NCI-H82 (cell line): ENCODE measurements around the gene GRIN2A.

Experiments used
- DNase-seq: peaks from one replicate; lab custom pipeline; 2025; lab: John Stamatoyannopoulos, UW

The GRIN2A gene

DNA sequence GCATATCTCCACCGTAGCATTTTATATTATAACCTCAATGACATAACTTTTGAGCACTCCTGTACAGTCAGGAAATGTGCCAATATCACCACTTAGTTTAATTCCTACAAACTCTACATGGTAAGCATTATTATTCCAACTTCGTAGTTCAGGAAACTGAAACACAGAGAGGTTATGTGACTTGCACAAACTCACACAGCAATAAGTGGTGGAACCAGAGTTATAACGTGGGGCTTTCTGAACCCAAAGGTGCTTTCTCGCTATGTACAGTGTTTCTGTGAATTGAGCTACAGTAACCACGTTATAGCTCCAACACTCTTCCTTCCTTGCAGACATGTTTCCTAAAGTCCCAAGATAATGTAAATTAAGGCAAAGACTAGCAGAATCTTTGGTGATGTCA lies 330.2 kb downstream of the GRIN2A start:
- no peak for DNase-seq

DNA sequence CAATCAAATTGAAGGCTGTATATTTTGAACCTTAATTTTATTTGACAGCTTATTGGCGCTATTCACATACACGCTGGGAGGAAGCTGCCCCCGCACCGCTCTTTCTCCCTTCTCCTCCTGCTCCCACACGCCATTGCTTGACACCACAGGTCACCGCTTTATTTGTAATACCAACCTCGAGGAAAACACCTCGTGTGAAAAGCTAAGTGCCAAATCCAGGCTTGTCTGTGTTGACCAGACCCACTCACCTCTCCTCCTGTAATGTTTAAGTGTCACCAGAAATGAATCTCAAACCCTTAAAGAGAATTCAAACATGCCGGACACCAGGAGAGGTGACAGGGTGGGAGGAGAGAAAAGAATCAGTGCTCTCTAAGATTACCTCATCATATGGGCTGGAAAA lies 331.4 kb downstream of the GRIN2A start:
- peak; percentile 9 for DNase-seq

DNA sequence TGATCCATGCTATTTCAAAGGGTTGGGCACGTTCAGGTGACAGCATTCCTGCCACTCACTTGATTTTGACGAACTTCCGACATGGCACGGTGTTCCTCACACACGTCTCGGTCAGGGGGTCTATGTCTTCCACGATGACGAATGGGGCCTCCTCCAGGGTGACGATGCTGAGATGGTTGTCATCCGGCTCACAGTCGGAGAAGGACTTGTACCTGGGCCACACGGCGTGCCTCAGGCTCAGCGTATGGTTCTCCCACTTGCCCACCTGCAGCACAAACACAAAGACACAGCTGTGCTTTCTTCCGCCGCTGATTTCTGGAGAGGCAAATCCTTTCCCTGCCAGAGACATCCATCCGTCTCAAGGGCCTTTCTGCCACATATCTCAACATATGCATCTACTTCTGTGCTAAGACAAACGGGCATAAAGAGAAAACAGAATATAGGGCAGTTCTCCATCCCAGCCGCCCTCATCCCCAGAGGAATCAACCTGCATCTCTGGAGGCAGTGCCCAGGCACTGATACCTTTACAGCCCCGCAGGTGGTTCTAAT lies 332.5 kb downstream of the GRIN2A start:
- peak; percentile 3 for DNase-seq

DNA sequence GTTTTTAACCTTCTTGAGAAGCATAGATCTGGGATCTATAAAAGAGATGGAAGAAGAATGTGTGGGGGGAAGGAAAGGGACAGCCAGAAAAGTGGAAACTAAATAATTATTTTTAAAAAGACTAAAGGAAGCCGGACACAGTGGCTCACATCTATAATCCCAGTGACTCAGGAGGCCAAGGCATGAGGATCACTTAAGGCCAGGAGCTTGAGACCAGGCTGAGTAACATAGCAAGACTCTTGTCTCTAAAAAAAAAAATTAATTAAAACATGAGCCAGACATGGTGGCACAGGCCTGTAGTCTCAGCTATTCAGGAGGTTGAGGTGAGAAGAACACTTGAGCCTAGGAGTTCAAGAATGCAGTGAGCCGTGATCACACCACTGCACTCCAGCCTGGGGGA lies 335.1 kb downstream of the GRIN2A start:
- DNase-seq: no peak

DNA sequence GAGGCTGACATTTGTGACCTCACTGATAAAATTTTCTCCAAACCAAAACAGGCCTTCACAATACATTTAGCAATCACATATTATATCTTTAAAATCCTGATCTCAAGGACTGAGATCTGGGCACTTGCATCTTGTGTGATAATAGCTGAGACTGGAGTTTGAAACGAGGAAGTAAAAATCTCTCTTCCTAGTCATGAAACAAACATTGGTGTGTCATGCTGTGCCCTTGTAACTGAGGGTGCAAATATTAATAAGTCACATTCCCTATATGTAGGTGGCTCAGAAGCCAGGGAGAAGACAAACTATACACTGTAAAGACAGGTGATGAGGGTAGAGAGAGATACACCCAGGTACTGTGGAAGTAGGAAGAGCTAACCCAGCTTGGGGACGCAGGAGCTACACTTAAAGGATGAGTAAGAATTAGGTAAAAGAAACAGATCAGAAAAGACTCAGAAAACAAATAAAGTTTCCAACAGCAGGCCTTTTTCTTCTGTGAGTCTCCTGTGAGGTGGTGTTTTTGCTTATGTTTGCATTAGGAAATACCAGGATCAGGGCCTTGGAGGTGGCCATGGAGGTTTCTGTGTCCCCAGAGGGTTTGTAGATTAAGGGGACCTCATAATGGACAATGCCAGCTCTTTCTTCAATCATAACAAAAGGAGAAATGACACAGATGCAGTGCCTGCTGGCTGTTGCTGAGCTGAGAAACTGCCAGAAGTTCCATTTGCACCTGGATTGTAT lies 335.7 kb downstream of the GRIN2A start:
- DNase-seq: no peak

DNA sequence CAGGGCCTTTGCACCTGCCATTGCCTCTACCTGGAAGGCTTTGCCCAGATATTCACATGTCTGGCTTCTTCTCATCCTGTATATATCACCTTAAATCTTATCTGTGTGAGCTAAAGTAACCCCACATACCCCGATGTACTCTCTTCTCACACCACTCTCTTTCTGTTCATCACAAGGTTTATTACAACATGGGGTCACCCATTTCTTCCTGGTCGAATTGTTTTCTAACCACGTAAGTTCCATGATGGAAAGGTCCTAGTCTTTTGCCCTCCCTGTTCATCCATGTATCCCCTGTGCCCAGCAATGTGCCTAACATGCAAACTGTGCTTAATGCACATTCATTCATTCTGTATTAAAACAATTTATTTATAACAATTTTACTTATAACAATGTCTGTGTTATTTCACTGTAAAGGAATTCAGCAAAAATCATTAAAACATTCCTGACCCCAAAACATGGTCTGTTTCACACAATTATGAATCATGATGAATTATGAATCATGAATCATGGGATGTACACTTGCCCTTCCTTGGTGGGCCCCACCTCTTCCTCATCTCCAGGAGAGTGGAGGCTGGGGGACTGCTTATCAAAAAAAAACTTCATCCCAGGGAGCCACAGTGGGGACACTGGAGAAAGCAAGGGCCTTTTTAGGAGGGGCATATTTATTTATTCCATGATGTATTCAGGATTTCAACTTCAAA lies 336.4 kb downstream of the GRIN2A start:
- DNase-seq: no peak

DNA sequence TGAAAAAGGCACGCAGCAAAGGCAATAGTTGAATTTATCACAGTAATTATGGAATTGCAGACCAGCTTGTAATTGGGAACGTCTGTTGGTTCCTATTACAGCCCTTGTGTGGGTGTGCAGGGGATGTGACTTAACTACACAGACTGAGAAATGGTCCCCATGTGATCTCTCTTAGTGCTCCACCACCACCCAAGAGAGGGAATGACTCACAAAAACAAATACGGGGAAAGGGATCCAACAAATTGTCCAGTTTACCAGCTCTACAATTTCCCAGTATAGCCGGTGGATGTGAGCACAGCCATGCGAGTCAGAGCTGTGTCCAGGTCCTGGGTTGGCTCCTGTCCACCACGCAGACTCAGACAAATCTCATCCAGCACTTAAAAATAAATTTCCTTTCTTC lies 337.9 kb downstream of the GRIN2A start:
- DNase-seq: no peak

DNA sequence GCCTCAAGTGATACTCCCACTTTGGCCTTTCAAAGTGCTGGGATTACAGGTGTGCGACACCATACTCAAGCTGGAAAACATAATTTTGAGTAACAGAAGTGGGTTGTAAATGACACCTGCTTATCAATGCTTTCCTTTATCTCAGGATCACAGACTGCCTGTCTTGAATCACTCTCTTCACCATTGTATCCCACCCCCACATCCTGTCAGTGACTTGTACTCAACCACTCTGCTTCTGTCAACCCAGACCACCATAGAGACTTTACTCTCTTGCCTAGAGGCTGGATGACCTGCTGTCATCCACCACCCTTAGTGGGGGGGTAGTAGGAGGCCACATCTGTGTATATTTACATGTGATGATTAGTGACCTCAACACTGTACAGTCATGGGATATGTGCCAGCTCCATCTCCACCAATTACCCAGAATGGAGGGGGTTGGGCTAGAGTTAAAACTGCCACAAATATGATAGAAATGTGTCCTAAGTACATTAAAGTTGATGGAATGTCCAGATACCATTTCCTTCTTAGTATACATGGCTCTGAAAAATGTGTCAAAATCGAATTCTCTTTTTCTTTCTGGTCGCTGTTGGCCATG lies 338.7 kb downstream of the GRIN2A start:
- no peak for DNase-seq

DNA sequence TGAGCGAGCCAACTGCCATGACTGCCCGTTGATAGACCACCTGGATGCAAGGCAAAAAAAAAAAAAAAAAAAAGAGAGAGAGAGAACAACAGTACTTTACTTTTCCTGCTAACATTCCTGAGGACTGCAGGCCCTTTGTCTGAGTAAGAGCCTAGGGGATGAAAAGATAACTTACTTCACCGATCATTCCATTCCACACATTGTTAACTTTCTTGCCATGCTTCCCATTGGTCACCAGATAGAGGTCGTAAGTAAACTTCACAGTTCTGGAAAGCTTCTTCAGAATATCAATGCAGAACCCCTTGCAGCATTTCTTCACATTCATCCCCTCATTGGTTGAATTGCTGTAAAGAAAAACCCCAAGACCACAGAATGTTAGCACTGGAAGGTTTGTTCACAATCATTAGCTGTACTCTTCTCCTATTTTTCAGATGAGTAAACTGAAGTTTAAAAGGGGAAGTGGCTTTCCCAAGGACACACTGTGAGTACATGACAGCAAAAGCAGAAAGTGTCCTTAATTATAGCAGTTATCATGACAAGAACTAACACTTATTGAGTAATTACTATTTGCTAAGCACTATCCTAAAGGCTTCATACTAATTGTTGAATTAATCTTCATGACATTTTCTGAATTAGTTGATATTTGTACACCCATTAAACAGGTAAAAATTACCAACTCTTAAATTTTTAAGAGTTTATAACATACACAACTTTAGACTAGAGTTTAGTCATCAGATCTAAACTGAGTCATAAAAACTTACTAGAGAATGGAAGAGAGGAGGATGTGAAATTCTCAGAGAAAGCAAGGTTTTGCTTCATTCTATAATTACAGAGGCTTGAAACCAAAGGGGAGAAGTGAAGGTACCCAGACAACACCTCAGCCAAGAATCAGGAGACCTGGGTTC lies 341.2 kb downstream of the GRIN2A start:
- no peak for DNase-seq

DNA sequence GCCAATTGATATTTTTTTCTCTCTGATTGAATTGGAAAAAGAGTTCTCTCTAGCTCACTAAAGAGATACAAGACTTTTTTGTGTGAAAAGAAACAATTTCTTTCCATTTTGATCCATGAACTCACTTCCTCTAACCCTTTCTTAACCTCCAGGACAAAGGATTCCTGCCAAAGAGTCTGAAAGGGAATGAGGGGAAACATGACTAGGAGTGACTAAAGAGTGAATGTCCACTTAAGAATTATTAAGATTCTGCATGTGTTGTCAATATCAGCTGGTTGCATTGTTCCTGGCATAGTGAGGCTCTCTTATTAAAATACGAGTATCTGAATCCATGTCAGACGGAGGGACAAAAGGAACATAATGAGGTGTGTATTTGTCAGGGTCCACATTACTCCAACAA lies 344.7 kb downstream of the GRIN2A start:
- DNase-seq: no peak

DNA sequence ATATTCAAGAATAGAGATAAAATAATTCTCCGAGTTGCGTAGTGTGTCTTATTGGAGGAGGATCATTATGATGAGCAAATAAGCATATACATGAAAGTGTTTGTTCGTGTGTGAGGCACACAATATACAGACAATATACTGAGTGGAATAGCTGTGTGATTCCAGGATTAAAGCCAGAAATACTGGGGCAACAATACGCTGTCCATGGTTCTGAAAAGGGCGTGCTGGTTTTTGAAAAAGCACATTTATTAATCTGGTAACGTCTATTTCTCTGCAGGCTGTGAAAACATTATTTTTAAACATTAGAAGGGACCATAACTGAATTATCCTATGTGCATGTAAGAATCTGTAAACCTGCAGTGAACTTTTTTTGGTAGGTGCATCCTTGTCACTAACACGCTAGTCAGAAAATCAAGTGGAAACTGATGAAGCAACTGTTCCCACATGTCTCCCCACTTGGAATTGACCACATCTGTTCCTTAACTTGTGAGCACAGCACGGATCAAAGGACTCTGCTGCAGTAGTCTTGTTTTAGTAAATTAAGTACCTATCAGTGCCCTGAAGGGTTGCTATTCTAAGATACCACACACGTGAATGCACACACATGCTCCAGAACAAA lies 346.0 kb downstream of the GRIN2A start:
- DNase-seq: no peak

DNA sequence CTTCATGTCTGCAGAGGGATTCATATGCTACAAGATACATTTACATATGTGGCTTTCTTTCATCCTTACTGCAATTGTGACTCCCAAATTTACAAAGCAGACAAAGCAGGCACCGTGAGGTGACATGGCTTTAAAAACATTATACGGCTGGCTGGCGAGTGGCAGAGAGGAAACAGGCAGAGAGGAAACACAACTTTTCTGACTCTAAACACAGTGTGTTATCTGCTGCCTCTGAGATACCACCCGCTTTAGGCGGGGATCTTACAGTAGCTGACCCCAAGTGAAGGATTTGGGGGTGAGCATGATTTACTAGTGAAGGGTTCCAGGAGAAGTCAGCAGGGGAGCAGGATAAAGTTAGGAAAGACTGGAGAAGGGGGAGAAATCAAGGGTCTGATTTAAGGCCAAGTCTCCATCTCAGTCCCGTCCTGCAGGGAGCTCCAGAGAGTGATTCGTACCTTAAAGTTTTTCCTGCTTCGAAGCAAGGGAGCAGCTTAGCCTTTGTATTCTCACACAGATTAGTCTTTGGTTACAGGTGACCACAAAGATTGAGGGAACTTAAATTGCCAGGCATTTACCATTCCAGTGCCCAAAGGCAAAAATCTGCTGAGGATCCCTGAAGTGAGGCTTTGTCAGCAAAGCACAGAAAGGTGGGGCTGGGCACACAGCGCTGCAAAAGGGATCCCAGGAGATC lies 355.0 kb downstream of the GRIN2A start:
- no peak for DNase-seq

DNA sequence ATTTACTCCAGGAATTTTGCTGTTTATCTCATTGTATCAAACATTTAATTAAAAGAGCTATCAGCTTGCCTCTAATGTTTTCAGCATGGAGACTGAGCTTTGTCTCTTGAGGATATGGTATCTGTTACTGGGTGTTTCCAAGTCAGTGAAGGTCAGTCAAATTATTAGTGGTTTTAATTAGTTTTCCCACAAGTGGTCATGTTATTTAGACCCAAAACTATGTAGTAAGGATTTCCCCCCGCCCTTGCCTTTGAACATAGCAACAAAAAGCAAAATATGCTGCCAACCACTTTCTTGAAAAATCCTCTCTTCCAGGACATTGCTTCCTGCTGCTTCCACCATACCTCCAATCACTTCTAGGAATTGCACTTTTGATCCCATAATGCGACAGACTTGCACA lies 355.6 kb downstream of the GRIN2A start:
- DNase-seq: no peak

DNA sequence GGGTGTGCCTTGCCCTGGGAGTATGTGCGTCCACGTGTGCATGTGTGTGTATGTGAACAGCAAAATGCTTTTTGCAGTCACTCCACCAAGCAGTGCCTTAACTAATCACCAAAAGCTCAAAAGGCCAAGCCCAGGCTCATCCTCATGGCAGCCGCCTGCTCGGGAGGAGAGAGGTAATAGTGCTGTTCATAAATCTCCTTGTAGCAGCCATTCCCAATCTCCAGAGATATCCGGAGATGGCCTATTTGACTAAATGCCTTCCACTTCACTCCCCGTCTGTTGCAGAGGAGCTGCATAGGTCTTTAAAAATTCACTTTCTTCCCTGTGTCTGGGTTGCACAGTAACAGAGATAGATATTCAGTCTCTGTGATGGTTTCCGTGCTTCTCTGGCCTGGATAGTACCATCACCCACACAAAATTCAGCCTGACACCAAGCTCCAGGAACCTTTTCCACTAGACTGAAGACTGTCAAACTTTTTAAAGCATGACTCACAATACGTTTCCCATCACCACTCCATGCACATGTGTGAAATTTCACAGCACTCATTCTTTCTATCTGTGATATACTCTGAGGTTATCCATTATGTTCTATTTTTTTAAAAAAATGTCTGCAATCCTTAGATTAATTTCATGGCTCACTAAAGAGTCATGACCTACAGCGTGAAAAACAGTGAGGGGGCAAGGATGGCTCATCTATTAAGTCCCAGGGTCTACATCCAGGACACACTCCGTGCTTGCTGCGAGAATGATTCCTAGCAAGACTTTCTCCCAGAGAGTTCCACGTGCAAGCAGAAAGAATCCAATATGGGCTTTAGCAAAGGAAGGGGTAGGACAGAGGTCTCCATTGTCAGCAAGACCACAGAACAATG lies 357.8 kb downstream of the GRIN2A start:
- DNase-seq: no peak

DNA sequence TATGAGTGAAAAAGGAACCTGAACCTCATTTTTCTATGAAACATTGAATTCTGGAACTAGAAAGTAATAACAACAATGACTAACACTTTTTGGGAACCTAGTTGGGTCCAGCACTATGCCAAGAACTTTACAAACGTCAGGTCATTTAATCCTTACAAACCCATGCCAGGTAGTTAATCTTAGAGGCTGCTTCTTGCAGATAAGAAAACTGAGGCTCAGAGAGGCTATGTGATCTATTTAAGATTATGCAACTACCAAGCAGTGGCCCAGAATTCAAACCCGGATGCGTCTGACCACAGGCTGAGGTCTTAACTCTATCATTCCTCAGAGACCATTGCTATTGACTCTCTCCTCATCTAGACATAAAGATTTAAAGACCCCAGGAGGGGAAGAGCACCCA lies 358.7 kb downstream of the GRIN2A start:
- DNase-seq: no peak

DNA sequence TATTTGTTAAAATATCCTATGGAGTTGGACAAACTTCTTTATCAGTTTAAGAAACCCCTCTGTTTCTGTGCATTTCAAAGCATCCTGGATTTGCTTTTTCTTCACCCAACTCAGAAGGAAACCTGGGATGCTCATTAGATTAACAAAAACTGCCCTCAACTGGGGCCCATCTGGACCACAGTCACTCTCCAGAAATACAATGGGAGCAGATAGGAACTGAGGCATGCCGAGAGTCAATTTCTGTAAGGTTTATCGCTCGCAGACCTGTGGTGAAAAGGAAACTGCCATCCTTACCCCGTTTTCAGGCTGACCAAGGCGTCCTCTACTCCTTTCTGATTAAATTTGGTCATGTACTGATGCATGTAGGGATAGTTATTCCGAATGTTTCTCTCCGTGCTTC lies 360.3 kb downstream of the GRIN2A start:
- no peak for DNase-seq

DNA sequence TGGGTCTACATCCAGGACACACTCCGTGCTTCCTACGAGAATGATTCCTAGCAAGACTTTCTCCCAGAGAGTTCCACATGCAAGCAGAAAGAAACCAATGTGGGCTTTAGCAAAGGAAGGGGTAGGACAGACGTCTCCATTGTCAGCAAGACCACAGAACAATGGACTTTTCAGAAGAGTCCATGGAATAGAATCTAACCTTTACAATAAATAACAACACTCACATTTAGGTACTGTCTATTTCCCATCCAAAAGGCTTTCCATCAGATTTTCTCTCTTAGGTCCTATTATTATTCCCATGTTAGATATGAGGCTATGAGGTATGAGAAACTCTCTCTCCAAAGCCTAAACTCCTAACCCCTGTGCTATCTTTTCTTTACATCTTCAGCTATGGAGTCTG lies 360.9 kb downstream of the GRIN2A start:
- DNase-seq: no peak

DNA sequence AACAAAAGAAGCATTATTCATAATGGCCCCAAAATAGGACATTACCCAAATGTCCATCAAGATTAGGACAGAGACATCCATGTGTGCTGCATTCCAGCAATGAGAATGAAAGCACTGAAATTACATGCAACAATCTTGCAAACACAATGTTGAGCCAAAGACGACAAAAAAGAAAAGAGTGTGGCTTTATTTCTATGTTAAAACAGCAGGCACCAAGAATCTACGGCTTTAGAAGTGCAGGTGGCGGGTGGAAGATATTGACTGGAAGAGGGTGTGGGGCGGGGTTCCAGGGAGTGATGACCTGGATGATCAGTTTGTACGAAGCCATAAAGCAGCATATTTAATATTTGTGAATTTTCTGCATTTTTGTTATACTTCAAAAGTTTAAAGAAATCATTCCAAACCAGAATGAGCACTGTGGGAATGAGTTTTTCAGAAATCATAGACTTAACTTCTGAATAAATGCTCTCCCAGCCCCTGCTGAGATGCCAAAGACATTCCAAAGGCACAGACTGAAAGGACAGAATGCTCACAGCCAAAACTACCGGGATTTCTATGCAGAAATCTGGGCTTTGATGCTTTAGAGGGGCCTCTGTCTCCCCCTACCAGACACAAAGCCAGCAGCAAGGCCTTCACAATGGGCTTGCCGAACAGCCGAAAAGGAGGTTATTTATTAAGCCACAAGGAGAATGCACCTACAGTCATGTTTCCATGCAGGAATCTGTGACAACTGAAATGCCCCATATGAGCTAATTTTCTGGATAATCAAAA lies 361.6 kb downstream of the GRIN2A start:
- peak; percentile 33 for DNase-seq

DNA sequence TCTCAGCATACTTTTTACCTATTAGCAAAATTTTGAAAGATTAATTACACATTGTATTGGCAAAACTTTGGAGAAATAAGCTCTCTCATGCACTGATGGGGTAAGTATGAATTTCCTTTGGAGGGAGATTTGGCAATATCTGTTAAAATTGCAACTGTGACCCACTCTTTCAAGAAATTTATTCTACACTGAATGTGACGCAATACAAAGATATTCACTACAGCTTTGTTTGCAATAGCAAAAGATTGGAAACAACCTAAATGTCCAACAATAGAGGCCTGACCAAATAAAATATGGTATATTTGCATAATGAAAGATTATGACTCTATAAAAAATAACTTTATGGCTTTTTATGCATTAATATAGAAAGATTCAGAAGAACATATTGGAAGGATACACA lies 363.5 kb downstream of the GRIN2A start:
- DNase-seq: no peak
